Heart right ventricle (tissue), 16 donors: Measurements from ENCODE around the gene TFE3. TPM values are rescaled to one million over a fixed set of nuclear protein-coding genes. Genes with fewer than 3 reads are reported as not detected.

Experiments used
- ATAC-seq, 8 donors: fragments of 200-7000 bp; cut with Tn5 transposase; one replicate each; pipeline ENCODE4 v1.9.1; 2020; ENCODE audit warnings: mild to moderate bottlenecking in 8 of 8, moderate library complexity in 8 of 8, moderate number of reproducible peaks in 1 of 8
- DNase-seq, 2 donors: peaks; one replicate each; pipeline ENCODE4 v3.0.0-alpha.2; 2020
- H3K27ac ChIP-seq, 10 donors: fragments of 200-600 bp; sonication (generic) in 2 of 10; one replicate each; pipeline versions ENCODE4 v1.5.0 to v1.8.0; 2020 to 2022; ENCODE audit warnings: mild to moderate bottlenecking in 3 of 10
- H3K27me3 ChIP-seq, 7 donors: fragments of 200-600 bp; one replicate each; pipeline ENCODE4 v1.8.0; 2021 to 2022; ENCODE audit warnings: mild to moderate bottlenecking in 2 of 7
- H3K36me3 ChIP-seq, 9 donors: fragments of 200-600 bp; sonication (generic) in 1 of 9; one replicate each; pipeline versions ENCODE4 v1.5.0 to v1.8.0; 2020 to 2022; ENCODE audit warnings: mild to moderate bottlenecking in 2 of 9
- H3K4me1 ChIP-seq, 9 donors: fragments of 200-600 bp; sonication (generic) in 1 of 9; one replicate each; pipeline versions ENCODE4 v1.5.0 to v1.8.0; 2020 to 2022; ENCODE audit warnings: mild to moderate bottlenecking in 4 of 9
- H3K4me3 ChIP-seq, 10 donors: fragments of 200-600 bp; sonication (generic) in 2 of 10; one replicate each; pipeline versions ENCODE4 v1.5.0 to v1.8.0; 2020 to 2022; ENCODE audit warnings: mild to moderate bottlenecking in 7 of 10, moderate library complexity in 2 of 10
- H3K9me3 ChIP-seq, 11 donors: fragments of 200-600 bp in 10 of 11; sonication (generic) in 2 of 11; one replicate each; pipeline versions ENCODE4 v1.5.0 to v1.8.0; 2013 to 2022; ENCODE audit warnings: mild to moderate bottlenecking in 2 of 11, control low read depth in 1 of 11, moderate library complexity in 1 of 11
- CTCF ChIP-seq, 9 donors: fragments of 200-600 bp; sonication (generic) in 2 of 9; IDR thresholded peaks; one replicate each; pipeline versions ENCODE4 v1.5.0 to v1.8.0; 2021 to 2022; ENCODE audit warnings: antibody characterized with exemption in 9 of 9, mild to moderate bottlenecking in 5 of 9, moderate library complexity in 1 of 9
- WGBS, 2 donors: extraction: QIAGEN DNeasy Blood & Tissue Kit; methylation state at CpG; one replicate each; pipeline ENCODE4 v1.1.7; 2013; ENCODE audit warnings: inconsistent platforms in 1 of 2; 5-methylcytosine and 5-hydroxymethylcytosine counted together
- intact Hi-C, 10 donors: fragments of 100-400 bp; cut with DNase I; formaldehyde crosslinking; loops; one replicate each; pipeline versions ENCODE4 v1.11.1 to v1.14.2; 2022
- polyA plus RNA-seq, 2 donors: library from polyadenylated mRNA; stranded (reverse); fragments of 200-250 nt; gene quantifications; one replicate each; pipeline ENCODE4 v1.2.3, GENCODE V29; 2013
- total RNA-seq, 10 donors: library from RNA; stranded (reverse); fragmentation: NEBNext Ultra II Directional in 3 of 10; extraction: Animal tissue kit (Norgen Biotek cat#: 25700) in 3 of 10; gene quantifications; one replicate each; pipeline versions ENCODE4 v1.2.1 to v1.2.4, GENCODE V29; 2021 to 2023
- donor health status: Arrhythmogenic right ventricular cardiomyopathy.
- donor health status: ischemic (EF 13 %, LVEDD 7.1; RV severe dilation, severe dysfunction).
- donor health status: healthy with polysubstance abuse.
- donor health status: DM: no; HTN: yes; CAD: no.
- donor health status: DM: no; HTN: no; CAD: no.
- donor health status: ischemic (EF 25% LVEDD 6.9; RV normal size, moderate dysfunction).
- donor health status: ischemic (EF 25% LVEDD 5.7; RV mildly dilated, moderate dysfunction).
- donor health status: healthy.
- donor health status: DM: yes; HTN: yes; CAD: no.
- donor health status: Ischemic cardiomyopathy.
- donor health status: ischemic (EF 35%, LVEDD 5.7; RV mildly dilated, moderate dysfunction).
- donor health status: nonischemic (EF 11% LVEDD 7.7; RV severe dilation, severe dysfunction).
- donor health status: DM: yes; HTN: yes; CAD: no.
- donor health status: PGD.
- donor health status: ischemic (EF 29% LVEDD 5.4; RV normal size, mild dysfunction).
- donor health status: nonischemic (EF 23%, LVEDD 6.1; RV moderate dilation, normal function).

Gene TFE3
- total and polyA plus RNA-seq, 12 donors = 13.8 to 34.8 (median 16.6) TPM

- WGBS, 2 donors = 100% methylated on average over 1 of the region's 1 CpG
- peaks cover 0 to 61% (median 0%) of the 10 kb centered on the region in 9 donors for H3K36me3 ChIP-seq
- no peak overlapping the region for H3K4me3 ChIP-seq
- DNase-seq (no peak), ATAC-seq (no peak)
- no peak overlapping the region for H3K27ac ChIP-seq
- peaks cover 0 to 3% (median 0%) of the 10 kb centered on the region in 7 donors for H3K27me3 ChIP-seq
- H3K9me3 ChIP-seq = no peaks in the 10 kb centered on the region
- H3K4me1 ChIP-seq = peaks cover 0 to 9% (median 0%) of the 10 kb centered on the region in 9 donors
- intact Hi-C loops = no loop called here
- no peak for TF ChIP-seq CTCF (IDR thresholded peaks at IDR 0.05)
These were observed 45.3 kb downstream of the TFE3 start for GRCh38 chrX:48997865-48998264.

- no peak for TF ChIP-seq CTCF (IDR thresholded peaks at IDR 0.05)
- intact Hi-C loops = no loop called here
- H3K4me3 ChIP-seq = no peak overlapping the region
- peaks cover 0 to 63% (median 0%) of the 10 kb centered on the region in 9 donors for H3K36me3 ChIP-seq
- peaks cover 0 to 9% (median 0%) of the 10 kb centered on the region in 9 donors for H3K4me1 ChIP-seq
- H3K9me3 ChIP-seq = no peaks in the 10 kb centered on the region
- H3K27ac ChIP-seq = no peak overlapping the region
- WGBS, 2 donors = 94 to 100% methylated on average over 3 of the region's 3 CpGs
- peaks cover 0 to 3% (median 0%) of the 10 kb centered on the region in 7 donors for H3K27me3 ChIP-seq
- DNase-seq = no peak
- ATAC-seq = no peak
These were observed 45.7 kb downstream of the TFE3 start for GRCh38 chrX:48997455-48997854.

GRCh38 chrX:48996969-48997368, 46.2 kb downstream of the TFE3 start:
- no peak for TF ChIP-seq CTCF (IDR thresholded peaks at IDR 0.05)
- intact Hi-C loops = no loop called here
- peaks cover 0 to 68% (median 0%) of the 10 kb centered on the region in 9 donors for H3K36me3 ChIP-seq
- H3K27ac ChIP-seq = no peak overlapping the region
- WGBS, 2 donors = 67 to 70% methylated on average over 6 of the region's 6 CpGs
- H3K27me3 ChIP-seq = peaks cover 0 to 3% (median 0%) of the 10 kb centered on the region in 7 donors
- no peak for ATAC-seq
- H3K4me1 ChIP-seq = peaks cover 0 to 9% (median 0%) of the 10 kb centered on the region in 9 donors
- no peaks in the 10 kb centered on the region for H3K9me3 ChIP-seq
- no peak for DNase-seq
- H3K4me3 ChIP-seq = no peak overlapping the region

- intact Hi-C loops = no loop called here
- TF ChIP-seq CTCF (IDR thresholded peaks at IDR 0.05) = no peak
- Histone ChIP-seq H3K4me3 (no peak overlapping the region), H3K4me1 (no peaks in the 10 kb centered on the region), H3K27me3 (peaks cover 0 to 3% (median 0%) of the 10 kb centered on the region in 7 donors), H3K9me3 (no peaks in the 10 kb centered on the region), H3K36me3 (peaks cover 0 to 90% (median 0%) of the 10 kb centered on the region in 9 donors), H3K27ac (no peak overlapping the region)
- no peak for ATAC-seq
- DNase-seq = no peak
These were observed 50.8 kb downstream of the TFE3 start for GRCh38 chrX:48992341-48992740.
